Cortex of kidney (tissue), 1 donor: Measurements from ENCODE around the gene ZNF512B.
"Not testable (repeated sequence)": the region's sequence is repeated elsewhere in the genome, so short reads cannot be mapped to it uniquely, and the experiment has no call there.

Experiments
- DNase-seq: peaks from one replicate; lab custom pipeline; 2025; lab: John Stamatoyannopoulos, UW

ZNF512B gene

GRCh38 chr20:63932606-63933160, 37.0 kb downstream of the ZNF512B start:
- DNase-seq = no peak

- no peak for DNase-seq
These were observed 38.0 kb downstream of the ZNF512B start for GRCh38 chr20:63931735-63932134.

DNA sequence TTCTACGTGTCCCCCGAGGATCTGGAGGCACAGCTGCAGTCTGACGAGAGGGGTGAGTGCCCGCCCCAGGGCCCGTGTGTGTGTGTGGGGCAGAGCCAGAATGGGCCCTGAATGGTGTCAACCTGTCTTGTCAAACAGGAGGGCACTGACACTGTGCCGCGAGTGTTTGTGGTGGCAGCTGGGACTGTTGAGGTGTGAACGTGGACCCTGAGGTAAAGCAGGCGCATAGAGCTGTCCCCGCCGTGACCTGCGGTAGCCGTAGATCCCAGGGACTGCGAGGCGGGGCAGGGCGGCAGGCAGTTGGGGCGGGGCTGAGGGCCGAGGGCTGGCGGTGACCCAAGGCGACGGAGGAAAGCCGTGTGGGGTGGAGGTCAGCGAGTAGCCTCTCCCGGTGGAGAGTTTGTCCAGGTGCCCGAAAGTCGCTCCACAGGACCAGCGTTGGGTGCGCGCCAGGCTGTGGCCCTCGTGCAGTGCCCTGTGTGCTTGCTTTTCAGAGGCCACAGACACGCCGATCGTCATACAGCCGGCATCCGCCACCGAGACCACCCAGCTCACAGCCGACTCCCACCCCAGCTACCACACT, 38.7 kb downstream of the ZNF512B start:
- no peak for DNase-seq

- DNase-seq = not testable (repeated sequence)
These were observed 40.3 kb downstream of the ZNF512B start for GRCh38 chr20:63929473-63929883.

GRCh38 chr20:63929071-63929470, 40.7 kb downstream of the ZNF512B start:
- no peak for DNase-seq

GRCh38 chr20:63926298-63926697, 43.4 kb downstream of the ZNF512B start:
- DNase-seq = no peak

GRCh38 chr20:63924241-63924640, 45.5 kb downstream of the ZNF512B start:
- DNase-seq = no peak

GRCh38 chr20:63923651-63924050, 46.1 kb downstream of the ZNF512B start:
- DNase-seq = no peak

DNA sequence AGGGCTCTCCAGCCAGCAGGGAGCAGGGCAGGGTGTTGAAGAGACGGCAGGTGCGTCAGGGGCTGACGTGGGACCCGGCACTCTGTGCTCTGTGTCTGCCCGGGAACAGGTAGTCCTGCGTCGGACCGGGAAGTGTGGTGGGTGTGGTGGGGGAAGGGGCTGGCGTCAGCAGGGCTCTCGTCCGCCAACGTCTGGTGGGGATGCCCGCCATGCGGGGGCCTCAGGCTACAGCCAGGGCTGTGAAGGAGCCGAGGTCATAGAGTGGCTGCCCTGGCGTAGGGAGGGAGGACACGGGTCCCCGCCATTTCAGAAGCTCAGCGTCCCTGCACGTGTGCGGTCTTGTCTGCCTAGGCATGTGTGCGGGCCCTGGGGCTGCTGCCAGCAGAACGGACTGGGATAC, 49.5 kb downstream of the ZNF512B start:
- no peak for DNase-seq

DNA sequence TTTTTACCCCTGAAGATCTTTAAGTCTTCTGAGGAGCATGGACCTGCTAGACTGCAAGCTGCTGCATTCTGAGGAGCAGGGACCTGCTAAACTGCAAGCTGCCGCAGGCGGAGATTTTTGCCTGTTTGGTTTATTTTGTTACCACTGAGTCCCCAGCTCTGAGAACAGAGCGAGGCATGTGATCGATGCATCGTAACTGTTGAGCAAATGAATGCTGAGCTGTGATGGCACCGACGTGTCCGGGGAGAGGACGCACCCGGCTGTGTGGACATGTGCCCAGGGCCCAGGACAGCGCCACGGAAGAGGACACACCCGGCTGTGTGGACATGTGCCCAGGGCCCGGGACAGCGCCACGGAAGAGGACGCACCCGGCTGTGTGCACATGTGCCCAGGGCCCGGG, 50.6 kb downstream of the ZNF512B start:
- DNase-seq = no peak

- no peak for DNase-seq
These were observed 51.9 kb downstream of the ZNF512B start for GRCh38 chr20:63917811-63918210.

DNA sequence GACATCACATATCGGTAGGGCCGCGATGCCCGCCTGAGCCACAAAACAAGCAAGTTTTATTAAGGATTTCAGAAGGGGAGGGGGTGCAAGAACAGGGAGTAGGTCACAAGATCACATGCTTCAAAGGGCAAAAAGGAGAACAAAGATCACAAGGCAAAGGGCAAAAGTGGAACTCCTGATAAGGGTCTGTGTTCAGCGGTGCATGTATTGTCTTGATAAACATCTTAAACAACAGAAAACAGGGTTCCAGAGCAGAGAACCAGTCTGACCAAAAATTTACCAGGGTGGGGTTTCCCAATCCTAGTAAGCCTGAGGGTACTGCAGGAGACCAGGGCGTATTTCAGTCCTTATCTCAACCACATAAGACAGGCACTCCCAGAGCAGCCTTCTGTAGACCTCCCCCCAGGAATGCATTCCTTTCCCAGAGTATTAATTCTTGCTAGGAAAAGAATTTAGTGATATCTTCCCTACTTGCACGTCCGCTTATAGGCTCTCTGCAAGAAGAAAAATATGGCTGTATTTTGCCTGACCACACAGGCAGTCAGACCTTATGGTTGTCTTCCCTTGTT, 53.3 kb downstream of the ZNF512B start:
- DNase-seq = not testable (repeated sequence)

DNA sequence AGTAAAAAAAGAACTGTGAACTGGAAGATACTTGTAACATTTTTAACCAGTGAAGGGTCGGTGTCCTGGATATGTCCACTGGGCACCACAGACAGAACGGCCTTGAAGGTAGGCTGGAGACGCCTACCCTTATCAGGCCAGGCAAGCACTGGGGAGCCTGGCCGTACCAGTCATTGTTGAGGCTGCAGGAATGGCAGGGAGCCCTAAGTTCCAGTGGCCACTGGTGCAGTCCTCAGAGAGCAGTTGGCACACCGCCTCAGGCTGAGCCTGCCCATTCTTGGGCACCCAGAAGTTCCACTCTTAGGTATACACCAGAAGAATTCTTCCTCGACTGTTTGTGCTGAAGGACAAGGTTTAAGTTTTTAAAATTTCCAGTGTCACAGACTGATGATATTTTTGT, 54.3 kb downstream of the ZNF512B start:
- no peak for DNase-seq

- DNase-seq = no peak
These were observed 56.0 kb downstream of the ZNF512B start for GRCh38 chr20:63913768-63914167.

DNA sequence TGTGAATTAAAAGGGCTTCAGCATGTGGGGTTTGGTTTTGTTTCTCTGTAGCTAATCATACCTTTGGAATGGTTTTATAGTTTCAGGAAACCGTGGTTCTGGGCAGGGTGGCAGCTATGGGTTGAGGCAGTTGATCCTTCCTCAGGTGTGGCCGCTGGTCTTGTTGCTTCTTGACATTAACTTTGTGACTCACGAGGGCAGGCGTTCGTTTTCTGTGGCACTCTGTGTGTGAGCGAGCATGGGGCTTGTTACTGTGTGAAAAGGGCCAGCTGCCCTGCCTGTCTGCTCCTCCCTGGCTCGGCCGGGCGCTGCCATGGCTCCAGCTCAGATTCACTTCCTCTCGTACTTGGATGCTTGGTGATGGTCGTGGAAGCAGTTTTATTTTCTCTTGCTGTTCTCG, 58.6 kb downstream of the ZNF512B start:
- DNase-seq = no peak

GRCh38 chr20:63908008-63908682, 61.6 kb downstream of the ZNF512B start:
- DNase-seq = no peak
